HCT116 (cell line): ENCODE measurements around the gene OGDHL.

Experiments
- CEBPB ChIP-seq: IDR thresholded peaks from 2 replicates; pipeline ENCODE4 v1.6.1; 2012; ENCODE audit warnings: low read depth
- EZH2 ChIP-seq: fragments of 200-600 bp; sonication (generic); IDR thresholded peaks from 2 replicates; pipeline ENCODE4 v1.6.1; 2017; ENCODE audit warnings: antibody characterized with exemption, mixed run types
- FOSL1 ChIP-seq: IDR thresholded peaks from 2 replicates; pipeline ENCODE4 v1.6.1; 2012; ENCODE audit warnings: low read depth
- POLR2A ChIP-seq: IDR thresholded peaks from 2 replicates; pipeline ENCODE4 v1.7.0; 2011; ENCODE audit warnings: borderline replicate concordance; ENCODE audit not compliant: insufficient read depth, insufficient read length; ENCODE audit errors: extremely low read depth
- POLR2AphosphoS5 ChIP-seq: IDR thresholded peaks from 2 replicates; pipeline ENCODE4 v1.6.1; 2011; ENCODE audit warnings: mild to moderate bottlenecking, low read depth, low read length, moderate library complexity
- RAD21 ChIP-seq: IDR thresholded peaks from 2 replicates; pipeline ENCODE4 v1.6.1; 2012; ENCODE audit warnings: low read depth, mild to moderate bottlenecking
- ZFX ChIP-seq: fragments of 450-650 bp; IDR thresholded peaks from 2 replicates; pipeline ENCODE4 v1.6.1; 2017
- TF ChIP-seq, protein P1 (sequence below), 3 experiments: fragments of 200-600 bp in 1 of 3; sonication (generic) in 1 of 3; IDR thresholded peaks in 2 of 3; conservative IDR thresholded peaks in 1 of 3; 2 replicates each; pipeline ENCODE4 v1.5.1; 2012 to 2017; ENCODE audit warnings: low read depth in 2 of 3, low read length in 2 of 3, antibody characterized with exemption in 1 of 3, borderline replicate concordance in 1 of 3, control low read depth in 1 of 3, mild to moderate bottlenecking in 1 of 3, mixed read lengths in 1 of 3, mixed run types in 1 of 3, moderate library complexity in 1 of 3; ENCODE audit not compliant: insufficient read depth in 1 of 3
- TF ChIP-seq, protein P2 (sequence below): IDR thresholded peaks from 2 replicates; pipeline ENCODE4 v1.6.1; 2012

GRCh38 chr10:49762566-49762877, 399 bp upstream of the OGDHL start:
- TF ChIP-seq, protein P1, sequence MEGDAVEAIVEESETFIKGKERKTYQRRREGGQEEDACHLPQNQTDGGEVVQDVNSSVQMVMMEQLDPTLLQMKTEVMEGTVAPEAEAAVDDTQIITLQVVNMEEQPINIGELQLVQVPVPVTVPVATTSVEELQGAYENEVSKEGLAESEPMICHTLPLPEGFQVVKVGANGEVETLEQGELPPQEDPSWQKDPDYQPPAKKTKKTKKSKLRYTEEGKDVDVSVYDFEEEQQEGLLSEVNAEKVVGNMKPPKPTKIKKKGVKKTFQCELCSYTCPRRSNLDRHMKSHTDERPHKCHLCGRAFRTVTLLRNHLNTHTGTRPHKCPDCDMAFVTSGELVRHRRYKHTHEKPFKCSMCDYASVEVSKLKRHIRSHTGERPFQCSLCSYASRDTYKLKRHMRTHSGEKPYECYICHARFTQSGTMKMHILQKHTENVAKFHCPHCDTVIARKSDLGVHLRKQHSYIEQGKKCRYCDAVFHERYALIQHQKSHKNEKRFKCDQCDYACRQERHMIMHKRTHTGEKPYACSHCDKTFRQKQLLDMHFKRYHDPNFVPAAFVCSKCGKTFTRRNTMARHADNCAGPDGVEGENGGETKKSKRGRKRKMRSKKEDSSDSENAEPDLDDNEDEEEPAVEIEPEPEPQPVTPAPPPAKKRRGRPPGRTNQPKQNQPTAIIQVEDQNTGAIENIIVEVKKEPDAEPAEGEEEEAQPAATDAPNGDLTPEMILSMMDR (IDR thresholded peaks at IDR 0.05 in 2 of 3, conservative IDR thresholded peaks at IDR 0.05 in 1 of 3; ENCODE audit: borderline replicate concordance in 1 of 3, insufficient read depth in 1 of 3, low read depth in 2 of 3, low read length in 2 of 3) = no peak
- no peak for TF ChIP-seq POLR2AphosphoS5
- no peak for TF ChIP-seq FOSL1
- TF ChIP-seq POLR2A = no peak
- no peak for TF ChIP-seq EZH2
- no peak for TF ChIP-seq ZFX
- TF ChIP-seq, protein P2, sequence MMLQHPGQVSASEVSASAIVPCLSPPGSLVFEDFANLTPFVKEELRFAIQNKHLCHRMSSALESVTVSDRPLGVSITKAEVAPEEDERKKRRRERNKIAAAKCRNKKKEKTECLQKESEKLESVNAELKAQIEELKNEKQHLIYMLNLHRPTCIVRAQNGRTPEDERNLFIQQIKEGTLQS = no peak
- no peak for TF ChIP-seq RAD21
- TF ChIP-seq CEBPB = no peak
